Stomach (tissue), 4 donors: ENCODE data around the gene SLC41A3.

Experiments
- EP300 ChIP-seq: sonication (generic); formaldehyde crosslinking; IDR thresholded peaks from one replicate; pipeline ENCODE4 v1.6.1; 2017; ENCODE audit warnings: antibody characterized with exemption
- POLR2A ChIP-seq, 4 donors: fragments of 450-650 bp; IDR thresholded peaks; one replicate each; pipeline ENCODE4 v1.6.1; 2016; ENCODE audit warnings: antibody characterized with exemption in 4 of 4, control low read depth in 2 of 4, mild to moderate bottlenecking in 1 of 4, moderate library complexity in 1 of 4
- TF ChIP-seq, protein P1 (sequence below), 7 experiments: fragments of 450-650 bp in 4 of 7; fragments of 200-600 bp in 3 of 7; sonication (generic) in 3 of 7; IDR thresholded peaks; one replicate each; pipeline ENCODE4 v1.5.1; 2016 to 2019; ENCODE audit warnings: antibody characterized with exemption in 7 of 7, control low read depth in 2 of 7, mild to moderate bottlenecking in 1 of 7

- TF ChIP-seq POLR2A (IDR thresholded peaks at IDR 0.05) (no peak), EP300 (no peak)
- TF ChIP-seq, protein P1, sequence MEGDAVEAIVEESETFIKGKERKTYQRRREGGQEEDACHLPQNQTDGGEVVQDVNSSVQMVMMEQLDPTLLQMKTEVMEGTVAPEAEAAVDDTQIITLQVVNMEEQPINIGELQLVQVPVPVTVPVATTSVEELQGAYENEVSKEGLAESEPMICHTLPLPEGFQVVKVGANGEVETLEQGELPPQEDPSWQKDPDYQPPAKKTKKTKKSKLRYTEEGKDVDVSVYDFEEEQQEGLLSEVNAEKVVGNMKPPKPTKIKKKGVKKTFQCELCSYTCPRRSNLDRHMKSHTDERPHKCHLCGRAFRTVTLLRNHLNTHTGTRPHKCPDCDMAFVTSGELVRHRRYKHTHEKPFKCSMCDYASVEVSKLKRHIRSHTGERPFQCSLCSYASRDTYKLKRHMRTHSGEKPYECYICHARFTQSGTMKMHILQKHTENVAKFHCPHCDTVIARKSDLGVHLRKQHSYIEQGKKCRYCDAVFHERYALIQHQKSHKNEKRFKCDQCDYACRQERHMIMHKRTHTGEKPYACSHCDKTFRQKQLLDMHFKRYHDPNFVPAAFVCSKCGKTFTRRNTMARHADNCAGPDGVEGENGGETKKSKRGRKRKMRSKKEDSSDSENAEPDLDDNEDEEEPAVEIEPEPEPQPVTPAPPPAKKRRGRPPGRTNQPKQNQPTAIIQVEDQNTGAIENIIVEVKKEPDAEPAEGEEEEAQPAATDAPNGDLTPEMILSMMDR (IDR thresholded peaks at IDR 0.05), result no peak
Observed at GRCh38 chr3:126124148-126124868, 40.4 kb upstream of the SLC41A3 start.
